ENCODE data around the gene SLC25A41. TPM values are rescaled to one million over a fixed set of nuclear protein-coding genes. Genes with fewer than 3 reads are reported as not detected.

The SLC25A41 gene
- total and polyA plus RNA-seq, 2 of the 8 experiments (the other 6 are each of a cell fraction or from before 2014, with no cell fraction given): 0.50 TPM; not detected in 1

DNA sequence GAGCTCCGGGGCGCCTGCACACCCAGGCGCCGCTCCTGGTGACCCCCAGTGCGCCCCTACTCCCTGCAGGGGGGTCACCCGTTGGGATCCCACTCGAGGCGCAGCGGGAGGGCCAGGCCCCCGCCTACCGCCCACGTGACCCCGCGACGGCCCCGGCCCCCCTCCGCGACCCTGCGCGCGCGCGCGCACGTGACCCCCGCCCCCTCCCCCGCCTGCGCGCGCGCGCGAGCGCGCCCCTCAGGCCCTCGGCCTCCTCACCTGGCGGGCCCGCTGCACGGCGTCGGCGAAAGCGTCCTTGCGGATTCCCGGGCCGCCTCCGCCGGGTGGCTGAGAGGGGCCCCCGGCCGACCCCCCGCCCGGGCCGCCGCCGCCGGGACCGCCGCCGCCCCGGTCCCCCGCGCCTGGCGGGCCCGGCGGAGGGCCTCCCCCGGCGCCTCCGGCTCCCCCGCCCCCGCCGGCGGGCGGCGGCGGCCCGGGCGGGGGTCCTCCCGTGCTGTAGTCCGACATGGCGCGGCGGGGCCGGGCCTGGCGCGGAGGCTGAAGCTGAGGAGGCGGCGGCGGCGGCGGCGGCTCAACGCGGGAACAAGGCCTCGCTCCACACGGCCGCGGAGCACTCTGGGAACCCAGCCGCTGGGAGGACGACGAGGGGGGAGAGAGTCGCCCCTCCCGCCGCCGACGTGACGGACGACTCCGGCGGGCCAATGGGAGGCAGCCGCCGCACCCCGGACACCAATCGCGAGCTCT is 9.2 kb downstream of the SLC25A41 start, which contains the start of gene KHSRP (continued):
- no peak for TF ChIP-seq TEAD4 (IDR thresholded peaks at IDR 0.05; ENCODE audit: low read depth, low read length)
- no peak for TF ChIP-seq SIX5 (IDR thresholded peaks at IDR 0.05; ENCODE audit: low read depth, low read length)
- TF ChIP-seq SIN3A (conservative IDR thresholded peaks at IDR 0.05 in 1 of 2, IDR thresholded peaks at IDR 0.05 in 1 of 2; ENCODE audit: low read depth in 1 of 2, low read length in 2 of 2): no peak
- TF ChIP-seq, protein P1, sequence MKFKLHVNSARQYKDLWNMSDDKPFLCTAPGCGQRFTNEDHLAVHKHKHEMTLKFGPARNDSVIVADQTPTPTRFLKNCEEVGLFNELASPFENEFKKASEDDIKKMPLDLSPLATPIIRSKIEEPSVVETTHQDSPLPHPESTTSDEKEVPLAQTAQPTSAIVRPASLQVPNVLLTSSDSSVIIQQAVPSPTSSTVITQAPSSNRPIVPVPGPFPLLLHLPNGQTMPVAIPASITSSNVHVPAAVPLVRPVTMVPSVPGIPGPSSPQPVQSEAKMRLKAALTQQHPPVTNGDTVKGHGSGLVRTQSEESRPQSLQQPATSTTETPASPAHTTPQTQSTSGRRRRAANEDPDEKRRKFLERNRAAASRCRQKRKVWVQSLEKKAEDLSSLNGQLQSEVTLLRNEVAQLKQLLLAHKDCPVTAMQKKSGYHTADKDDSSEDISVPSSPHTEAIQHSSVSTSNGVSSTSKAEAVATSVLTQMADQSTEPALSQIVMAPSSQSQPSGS (IDR thresholded peaks at IDR 0.05; ENCODE audit: low read length): no peak
- TF ChIP-seq RBBP5 (IDR thresholded peaks at IDR 0.05; ENCODE audit: borderline replicate concordance, low read depth, low read length): no peak
- TF ChIP-seq CBX8 (IDR thresholded peaks at IDR 0.05; ENCODE audit: borderline replicate concordance, low read depth, low read length): no peak
- TF ChIP-seq CBX5 (IDR thresholded peaks at IDR 0.05; ENCODE audit: low read depth, low read length): no peak
- no peak for TF ChIP-seq CTBP2 (IDR thresholded peaks at IDR 0.05; ENCODE audit: borderline replicate concordance, insufficient read depth, insufficient read length, low read length)
- TF ChIP-seq KDM4A (IDR thresholded peaks at IDR 0.05; ENCODE audit: low read depth, low read length, severe bottlenecking): no peak
- TF ChIP-seq, protein P2, sequence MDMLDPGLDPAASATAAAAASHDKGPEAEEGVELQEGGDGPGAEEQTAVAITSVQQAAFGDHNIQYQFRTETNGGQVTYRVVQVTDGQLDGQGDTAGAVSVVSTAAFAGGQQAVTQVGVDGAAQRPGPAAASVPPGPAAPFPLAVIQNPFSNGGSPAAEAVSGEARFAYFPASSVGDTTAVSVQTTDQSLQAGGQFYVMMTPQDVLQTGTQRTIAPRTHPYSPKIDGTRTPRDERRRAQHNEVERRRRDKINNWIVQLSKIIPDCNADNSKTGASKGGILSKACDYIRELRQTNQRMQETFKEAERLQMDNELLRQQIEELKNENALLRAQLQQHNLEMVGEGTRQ (IDR thresholded peaks at IDR 0.05; ENCODE audit: low read length): peak; percentile 65
- no peak for TF ChIP-seq GTF2F1 (IDR thresholded peaks at IDR 0.05; ENCODE audit: borderline replicate concordance, low read depth, low read length)
- no peak for TF ChIP-seq YY1 (IDR thresholded peaks at IDR 0.05; ENCODE audit: low read depth, low read length)
- no peak for TF ChIP-seq POU5F1 (IDR thresholded peaks at IDR 0.05; ENCODE audit: low read depth, low read length)
- TF ChIP-seq RNF2 (IDR thresholded peaks at IDR 0.05; ENCODE audit: borderline replicate concordance, low read depth, low read length, missing control alignments, poor library complexity, severe bottlenecking): no peak
- no peak for TF ChIP-seq SUZ12 (IDR thresholded peaks at IDR 0.05; ENCODE audit: low read length)
- no peak for TF ChIP-seq NRF1 (IDR thresholded peaks at IDR 0.05; ENCODE audit: low read depth, low read length)
- TF ChIP-seq, protein P3, sequence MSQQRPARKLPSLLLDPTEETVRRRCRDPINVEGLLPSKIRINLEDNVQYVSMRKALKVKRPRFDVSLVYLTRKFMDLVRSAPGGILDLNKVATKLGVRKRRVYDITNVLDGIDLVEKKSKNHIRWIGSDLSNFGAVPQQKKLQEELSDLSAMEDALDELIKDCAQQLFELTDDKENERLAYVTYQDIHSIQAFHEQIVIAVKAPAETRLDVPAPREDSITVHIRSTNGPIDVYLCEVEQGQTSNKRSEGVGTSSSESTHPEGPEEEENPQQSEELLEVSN (IDR thresholded peaks at IDR 0.05): peak; percentile 60; the same call in 1 of the 2 replicates
- TF ChIP-seq, protein P4, sequence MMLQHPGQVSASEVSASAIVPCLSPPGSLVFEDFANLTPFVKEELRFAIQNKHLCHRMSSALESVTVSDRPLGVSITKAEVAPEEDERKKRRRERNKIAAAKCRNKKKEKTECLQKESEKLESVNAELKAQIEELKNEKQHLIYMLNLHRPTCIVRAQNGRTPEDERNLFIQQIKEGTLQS (IDR thresholded peaks at IDR 0.05; ENCODE audit: insufficient read depth, low read depth, low read length): peak; percentile 56; the same call in 1 of the 2 replicates

All from H1 (cell line).